ENCODE data around the gene MAD1L1. TPM values are rescaled to one million over a fixed set of nuclear protein-coding genes. Genes with fewer than 3 reads are reported as not detected.

The MAD1L1 gene
- total and polyA plus RNA-seq, 2 donors (not counting 3 experiments of a cell fraction or from before 2014, with no cell fraction given), result 34.1 to 42.3 TPM

DNA sequence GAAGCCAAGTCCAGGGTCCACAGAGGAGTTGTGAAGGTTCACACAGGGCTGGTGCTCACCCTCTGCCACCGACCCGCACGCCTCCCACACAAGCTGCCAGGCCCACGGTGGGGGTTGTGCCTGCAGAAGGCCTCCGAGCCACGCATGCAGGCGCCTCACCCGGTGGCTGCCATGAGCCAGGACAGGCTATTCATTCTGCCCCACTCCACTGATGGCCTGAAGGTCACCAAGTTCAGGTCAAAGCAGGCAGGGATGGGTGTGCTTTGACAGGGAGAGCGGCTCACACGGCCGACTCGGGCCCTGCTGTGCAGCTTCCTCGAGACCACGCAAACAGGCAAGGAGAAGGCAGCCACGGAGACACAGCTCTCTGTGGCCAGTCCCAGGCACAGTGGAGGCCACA, 143.9 kb downstream of the MAD1L1 start:
- dilution Hi-C loops (cut with MboI; ENCODE audit: extremely low pct_ligation_motif_present, low sequenced_read_pairs), result no loop called here
- no peak for FAIRE-seq
- H3K4me2 ChIP-seq (ENCODE audit: insufficient read depth, low read length), result no peak overlapping the region

More for the DNA sequence above, 143.9 kb downstream of the MAD1L1 start:
- H3K36me3 ChIP-seq (ENCODE audit: control insufficient read depth in 2 of 2, extremely low read depth in 1 of 2, insufficient read depth in 2 of 2, low read length in 2 of 2), result no peaks in the 10 kb centered on the region
- H2AFZ ChIP-seq (ENCODE audit: low read depth, low read length), result no peak overlapping the region
- no peaks in the 10 kb centered on the region for H3K79me2 ChIP-seq (ENCODE audit: control insufficient read depth, insufficient read depth, low read length)
- no peaks in the 10 kb centered on the region for H3K9me3 ChIP-seq (replicated peaks; ENCODE audit: control insufficient read depth, insufficient read depth, low read length)
- POLR2A ChIA-PET, result no interaction called here
- no peaks in the 10 kb centered on the region for H3K4me1 ChIP-seq (ENCODE audit: control insufficient read depth, extremely low read depth, insufficient read depth, low read length)
- H3K9ac ChIP-seq (replicated peaks; ENCODE audit: extremely low read depth, insufficient read depth, low read length), result no peak overlapping the region
- no peaks in the 10 kb centered on the region for H3K27me3 ChIP-seq (ENCODE audit: control insufficient read depth in 2 of 2, insufficient read depth in 2 of 2, low read length in 2 of 2)
- no peaks in the 10 kb centered on the region for H4K20me1 ChIP-seq (replicated peaks; ENCODE audit: control insufficient read depth, extremely low read depth, insufficient read depth, low read length)
- TF ChIP-seq JUN (IDR thresholded peaks at IDR 0.05; ENCODE audit: borderline replicate concordance, insufficient read depth, insufficient read length, low read depth) (no peak), MAX (IDR thresholded peaks at IDR 0.05; ENCODE audit: insufficient read depth, insufficient read length) (no peak), POLR2AphosphoS5 (IDR thresholded peaks at IDR 0.05; ENCODE audit: insufficient read depth, low read depth, low read length) (no peak), EZH2 (IDR thresholded peaks at IDR 0.05; ENCODE audit: borderline replicate concordance, low read depth, low read length, severe bottlenecking) (no peak), FOS (IDR thresholded peaks at IDR 0.05; ENCODE audit: borderline replicate concordance, insufficient read depth, low read length) (no peak), GATA2 (IDR thresholded peaks at IDR 0.05; ENCODE audit: insufficient read depth, insufficient read length, low read depth, low read length) (no peak), MYC (IDR thresholded peaks at IDR 0.05; ENCODE audit: low read depth, low read length) (no peak), POLR2A (IDR thresholded peaks at IDR 0.05; ENCODE audit: low read depth, low read length) (no peak)
- TF ChIP-seq, protein P1, sequence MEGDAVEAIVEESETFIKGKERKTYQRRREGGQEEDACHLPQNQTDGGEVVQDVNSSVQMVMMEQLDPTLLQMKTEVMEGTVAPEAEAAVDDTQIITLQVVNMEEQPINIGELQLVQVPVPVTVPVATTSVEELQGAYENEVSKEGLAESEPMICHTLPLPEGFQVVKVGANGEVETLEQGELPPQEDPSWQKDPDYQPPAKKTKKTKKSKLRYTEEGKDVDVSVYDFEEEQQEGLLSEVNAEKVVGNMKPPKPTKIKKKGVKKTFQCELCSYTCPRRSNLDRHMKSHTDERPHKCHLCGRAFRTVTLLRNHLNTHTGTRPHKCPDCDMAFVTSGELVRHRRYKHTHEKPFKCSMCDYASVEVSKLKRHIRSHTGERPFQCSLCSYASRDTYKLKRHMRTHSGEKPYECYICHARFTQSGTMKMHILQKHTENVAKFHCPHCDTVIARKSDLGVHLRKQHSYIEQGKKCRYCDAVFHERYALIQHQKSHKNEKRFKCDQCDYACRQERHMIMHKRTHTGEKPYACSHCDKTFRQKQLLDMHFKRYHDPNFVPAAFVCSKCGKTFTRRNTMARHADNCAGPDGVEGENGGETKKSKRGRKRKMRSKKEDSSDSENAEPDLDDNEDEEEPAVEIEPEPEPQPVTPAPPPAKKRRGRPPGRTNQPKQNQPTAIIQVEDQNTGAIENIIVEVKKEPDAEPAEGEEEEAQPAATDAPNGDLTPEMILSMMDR (IDR thresholded peaks at IDR 0.05; ENCODE audit: extremely low read depth in 1 of 2, insufficient read depth in 1 of 2, low read depth in 1 of 2, low read length in 2 of 2), result no peak
- DNase-seq (ENCODE audit: low read depth, low spot score), result no peak
- BruUV-seq (replicated peaks), result no TSS peak
- no peak overlapping the region for H3K27ac ChIP-seq (ENCODE audit: insufficient read depth, low read depth, low read length)
- no peak overlapping the region for H3K4me3 ChIP-seq (replicated peaks in 1 of 3; ENCODE audit: insufficient read depth in 1 of 3, low read depth in 1 of 3, low read length in 3 of 3)
- intact Hi-C loops (cut with micrococcal nuclease), result no loop called here
- CTCF ChIA-PET, result no interaction called here
- H3K9me1 ChIP-seq (replicated peaks; ENCODE audit: control insufficient read depth, extremely low read depth, insufficient read depth, low read length), result no peaks in the 10 kb centered on the region
